ENCODE results near the gene PTPN1.

DNA sequence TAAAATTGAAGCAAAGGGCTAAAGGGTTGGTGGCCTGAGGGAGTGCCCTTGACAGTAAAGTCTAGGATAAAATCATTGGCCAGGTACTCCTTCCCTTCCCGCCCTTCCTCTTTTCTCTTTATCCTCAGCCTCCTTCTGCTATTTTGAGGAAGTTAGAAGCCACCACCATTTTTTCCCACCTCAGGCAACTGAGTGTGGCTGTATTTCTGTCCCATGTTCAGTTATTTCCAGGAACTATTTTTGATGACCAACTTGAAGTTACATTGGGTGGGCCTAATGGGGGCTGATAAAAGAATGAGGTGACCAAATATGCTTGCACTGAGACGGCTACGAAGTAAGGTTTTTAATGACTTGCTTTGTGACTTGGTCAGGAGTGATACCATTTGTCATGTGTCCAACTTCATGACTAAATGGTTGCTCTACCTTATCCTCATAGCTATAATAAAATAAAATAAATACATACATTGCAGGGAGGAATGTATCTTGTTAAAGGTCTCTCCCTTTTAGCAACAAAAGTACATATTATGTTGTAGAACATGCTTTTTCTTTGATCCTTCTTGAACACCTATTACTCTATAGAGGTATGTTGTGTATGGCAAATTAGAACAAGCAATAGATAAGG is 12.0 kb downstream of the PTPN1 start:
- no peak for TF ChIP-seq POLR2A (IDR thresholded peaks at IDR 0.05)
- TF ChIP-seq, protein P1, sequence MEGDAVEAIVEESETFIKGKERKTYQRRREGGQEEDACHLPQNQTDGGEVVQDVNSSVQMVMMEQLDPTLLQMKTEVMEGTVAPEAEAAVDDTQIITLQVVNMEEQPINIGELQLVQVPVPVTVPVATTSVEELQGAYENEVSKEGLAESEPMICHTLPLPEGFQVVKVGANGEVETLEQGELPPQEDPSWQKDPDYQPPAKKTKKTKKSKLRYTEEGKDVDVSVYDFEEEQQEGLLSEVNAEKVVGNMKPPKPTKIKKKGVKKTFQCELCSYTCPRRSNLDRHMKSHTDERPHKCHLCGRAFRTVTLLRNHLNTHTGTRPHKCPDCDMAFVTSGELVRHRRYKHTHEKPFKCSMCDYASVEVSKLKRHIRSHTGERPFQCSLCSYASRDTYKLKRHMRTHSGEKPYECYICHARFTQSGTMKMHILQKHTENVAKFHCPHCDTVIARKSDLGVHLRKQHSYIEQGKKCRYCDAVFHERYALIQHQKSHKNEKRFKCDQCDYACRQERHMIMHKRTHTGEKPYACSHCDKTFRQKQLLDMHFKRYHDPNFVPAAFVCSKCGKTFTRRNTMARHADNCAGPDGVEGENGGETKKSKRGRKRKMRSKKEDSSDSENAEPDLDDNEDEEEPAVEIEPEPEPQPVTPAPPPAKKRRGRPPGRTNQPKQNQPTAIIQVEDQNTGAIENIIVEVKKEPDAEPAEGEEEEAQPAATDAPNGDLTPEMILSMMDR (IDR thresholded peaks at IDR 0.05): no peak
- TF ChIP-seq POLR2AphosphoS5 (IDR thresholded peaks at IDR 0.05): no peak
- TF ChIP-seq EP300 (IDR thresholded peaks at IDR 0.05): no peak

Data from stomach (tissue), 4 donors.